AG04449 (cell line): Measurements from ENCODE around the gene OR6K6.

Source experiments
- CTCF ChIA-PET: fragments of 350-600 bp; formaldehyde crosslinking; extraction: SDS; loops from one replicate; lab custom pipeline; 2021; ENCODE audit warnings: antibody characterized with exemption; lab: Yijun Ruan, JAX
- POLR2A ChIA-PET: fragments of 400-600, 350-600 bp; formaldehyde crosslinking; extraction: SDS; loops from one replicate; lab custom pipeline; 2020; ENCODE audit warnings: antibody characterized with exemption, inconsistent platforms; lab: Yijun Ruan, JAX
- DNase-seq: peaks from one replicate; pipeline ENCODE4 v3.0.0-alpha.2; 2010; ENCODE audit warnings: low read depth, low spot score
- H3K4me3 ChIP-seq: 2 replicates; pipeline ENCODE4 v1.5.1; 2011; ENCODE audit warnings: low read depth, mild to moderate bottlenecking, control low read depth, low read length
- CTCF ChIP-seq: IDR thresholded peaks from one replicate; pipeline ENCODE4 v1.5.1; 2011; ENCODE audit warnings: mild to moderate bottlenecking, moderate library complexity, low read length, control low read depth, inconsistent platforms; ENCODE audit not compliant: insufficient read depth; ENCODE audit errors: missing control alignments

OR6K6 gene

GRCh38 chr1:158732524-158732923 is 22.0 kb upstream of the OR6K6 start:
- POLR2A ChIA-PET: no interaction called here
- no peak for DNase-seq
- no peak for TF ChIP-seq CTCF
- H3K4me3 ChIP-seq: no peak overlapping the region
- CTCF ChIA-PET: no interaction called here

- ChIA-PET CTCF (no interaction called here), POLR2A (no interaction called here)
- no peak overlapping the region for H3K4me3 ChIP-seq
- no peak for DNase-seq
- TF ChIP-seq CTCF: no peak
Measured at GRCh38 chr1:158735848-158736247, 18.7 kb upstream of the OR6K6 start.

- POLR2A ChIA-PET: no interaction called here
Measured at GRCh38 chr1:158752155-158752712, 2.3 kb upstream of the OR6K6 start.

GRCh38 chr1:158771950-158772866 is 17.7 kb downstream of the OR6K6 start, which contains the start of gene OR6N1:
TSS of gene OR6N1 (minus strand) at chr1:158772195. CDS start at chr1:158766682, 5,513 bp downstream.
- no peak within 1 kb of the TSS for H3K4me3 ChIP-seq
- DNase-seq: no peak
- ChIA-PET CTCF (no interaction called here), POLR2A (no interaction called here)
- no peak for TF ChIP-seq CTCF

More at GRCh38 chr1:158752155-158752712, 2.3 kb upstream of the OR6K6 start:
- H3K4me3 ChIP-seq: no peak overlapping the region
- DNase-seq: no peak
- CTCF ChIA-PET: interaction anchor here (0.6 kb wide), 1 partner anchor 166 kb away, joined by 3 read pairs; no protein-coding TSS in a partner anchor
- TF ChIP-seq CTCF: no peak

- H3K4me3 ChIP-seq: no peak within 1 kb of the TSS
- ChIA-PET POLR2A (no interaction called here), CTCF (no interaction called here)
- no peak for DNase-seq
- TF ChIP-seq CTCF: no peak
Measured at GRCh38 chr1:158781104-158781503, 26.6 kb downstream of the OR6K6 start, which contains the start of gene OR6N2. TSS of gene OR6N2 (minus strand) at chr1:158781204. CDS start at chr1:158777635, 3,569 bp downstream.

GRCh38 chr1:158793604-158794003 is 39.1 kb downstream of the OR6K6 start:
- DNase-seq: no peak
- CTCF ChIA-PET: no interaction called here
- TF ChIP-seq CTCF: no peak
- POLR2A ChIA-PET: no interaction called here
- H3K4me3 ChIP-seq: no peak overlapping the region
